ENCODE results near the gene HOXC4.

The HOXC4 gene

DNA sequence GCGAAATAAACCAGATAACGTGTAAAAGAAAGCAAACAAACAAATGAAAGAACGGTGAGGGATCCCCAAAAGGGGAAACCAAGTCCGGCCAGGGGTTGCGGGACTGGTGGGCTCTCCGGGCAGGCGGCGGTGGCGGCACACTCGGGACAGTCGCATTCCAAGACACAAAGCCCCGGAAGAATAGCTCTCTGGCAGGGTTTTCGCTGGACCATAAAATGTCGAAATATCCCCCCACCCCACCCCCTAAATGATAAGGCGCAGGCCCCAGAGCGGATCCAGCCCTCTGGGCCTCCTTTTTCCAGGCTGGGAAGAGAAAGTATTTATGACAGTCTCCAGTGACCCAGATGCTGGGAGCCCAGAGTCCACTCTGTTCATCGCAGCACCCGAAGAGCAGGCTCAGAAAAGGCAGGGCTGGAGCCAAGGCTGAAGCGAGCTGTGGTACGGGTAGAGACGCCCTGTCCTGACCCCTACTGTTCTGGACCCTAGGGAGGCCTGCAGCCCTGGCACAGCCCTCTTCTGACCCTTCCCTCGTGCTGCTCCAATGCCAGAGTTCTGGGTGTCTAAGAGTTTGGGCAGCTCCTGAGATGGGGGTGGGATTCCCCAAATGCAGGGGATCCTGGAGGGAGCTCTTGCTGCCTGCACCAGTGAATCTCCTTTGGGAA is 46.9 kb upstream of the HOXC4 start:
- no peak for DNase-seq (ENCODE audit: low spot score)
- TF ChIP-seq, protein P1, sequence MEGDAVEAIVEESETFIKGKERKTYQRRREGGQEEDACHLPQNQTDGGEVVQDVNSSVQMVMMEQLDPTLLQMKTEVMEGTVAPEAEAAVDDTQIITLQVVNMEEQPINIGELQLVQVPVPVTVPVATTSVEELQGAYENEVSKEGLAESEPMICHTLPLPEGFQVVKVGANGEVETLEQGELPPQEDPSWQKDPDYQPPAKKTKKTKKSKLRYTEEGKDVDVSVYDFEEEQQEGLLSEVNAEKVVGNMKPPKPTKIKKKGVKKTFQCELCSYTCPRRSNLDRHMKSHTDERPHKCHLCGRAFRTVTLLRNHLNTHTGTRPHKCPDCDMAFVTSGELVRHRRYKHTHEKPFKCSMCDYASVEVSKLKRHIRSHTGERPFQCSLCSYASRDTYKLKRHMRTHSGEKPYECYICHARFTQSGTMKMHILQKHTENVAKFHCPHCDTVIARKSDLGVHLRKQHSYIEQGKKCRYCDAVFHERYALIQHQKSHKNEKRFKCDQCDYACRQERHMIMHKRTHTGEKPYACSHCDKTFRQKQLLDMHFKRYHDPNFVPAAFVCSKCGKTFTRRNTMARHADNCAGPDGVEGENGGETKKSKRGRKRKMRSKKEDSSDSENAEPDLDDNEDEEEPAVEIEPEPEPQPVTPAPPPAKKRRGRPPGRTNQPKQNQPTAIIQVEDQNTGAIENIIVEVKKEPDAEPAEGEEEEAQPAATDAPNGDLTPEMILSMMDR (IDR thresholded peaks at IDR 0.05; ENCODE audit: extremely low read depth, insufficient read depth, missing control alignments) = no peak

DNA sequence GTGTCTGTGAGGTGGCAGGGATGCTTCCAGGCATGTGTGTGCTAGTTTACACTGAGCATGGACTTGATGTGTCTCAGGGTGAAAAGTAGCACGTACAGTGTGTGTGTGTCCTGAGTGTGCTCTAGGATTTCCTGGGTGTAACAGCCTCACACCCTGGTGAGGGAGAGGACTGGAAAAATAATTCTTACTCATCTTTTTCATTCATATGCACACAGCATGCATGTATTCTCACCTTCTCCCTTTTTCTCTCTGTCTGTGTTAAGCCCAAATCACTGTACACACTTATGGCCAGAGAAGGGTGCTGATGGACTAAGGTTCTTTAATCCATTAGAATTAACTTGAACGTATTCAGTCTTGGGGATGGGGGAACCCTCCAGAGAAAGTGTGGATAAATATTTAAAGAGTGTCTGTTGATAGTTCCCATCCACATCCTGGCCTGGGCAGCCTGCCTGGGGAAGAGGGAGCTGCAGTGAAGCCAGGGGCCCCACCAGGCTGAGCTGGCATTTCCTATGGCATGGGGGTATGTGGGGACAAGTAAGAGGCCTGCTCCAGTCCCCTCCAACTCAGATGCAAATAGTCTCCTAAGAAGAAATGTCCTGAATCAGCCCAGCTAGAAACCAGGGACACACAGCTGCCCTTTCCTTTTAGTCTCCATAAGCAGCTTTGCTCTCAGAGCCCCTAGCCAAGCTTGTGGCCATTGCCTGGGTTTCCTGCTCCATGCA is 45.9 kb upstream of the HOXC4 start:
- TF ChIP-seq, protein P1 (IDR thresholded peaks at IDR 0.05; ENCODE audit: extremely low read depth, insufficient read depth, missing control alignments) = no peak
- in situ Hi-C loops (cut with MboI; ENCODE audit: low pct_unique_long_range_greater_than_20kb, low sequenced_read_pairs, unreplicated experiment) = loop anchor here (25.0 kb wide), 1 partner anchor 355 kb away; the partner anchor contains the start of gene GPR84
- no peak for DNase-seq (ENCODE audit: low spot score)

More for the DNA sequence above, 46.9 kb upstream of the HOXC4 start:
- in situ Hi-C loops (cut with MboI; ENCODE audit: low pct_unique_long_range_greater_than_20kb, low sequenced_read_pairs, unreplicated experiment) = loop anchor here (25.0 kb wide), 1 partner anchor 356 kb away; the partner anchor contains the start of gene GPR84

DNA sequence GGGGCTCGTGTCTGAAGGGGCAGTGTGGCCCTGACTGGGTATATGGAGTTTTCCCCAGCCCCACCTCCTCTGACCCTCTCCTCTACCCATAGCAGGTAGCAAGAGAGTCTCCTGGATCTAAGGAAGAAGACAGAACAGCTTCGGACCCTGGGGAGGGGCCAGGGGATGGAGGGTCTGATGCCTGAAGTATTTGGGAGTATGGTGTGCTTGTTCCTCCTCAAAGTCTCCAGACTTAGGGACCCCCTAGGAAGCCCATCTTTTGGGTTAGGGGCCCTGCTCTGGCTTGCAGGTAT is 45.4 kb upstream of the HOXC4 start:
- TF ChIP-seq, protein P1 (IDR thresholded peaks at IDR 0.05; ENCODE audit: extremely low read depth, insufficient read depth, missing control alignments) = no peak
- in situ Hi-C loops (cut with MboI; ENCODE audit: low pct_unique_long_range_greater_than_20kb, low sequenced_read_pairs, unreplicated experiment) = loop anchor here (25.0 kb wide), 1 partner anchor 354 kb away; the partner anchor contains the start of gene GPR84
- no peak for DNase-seq (ENCODE audit: low spot score)

DNA sequence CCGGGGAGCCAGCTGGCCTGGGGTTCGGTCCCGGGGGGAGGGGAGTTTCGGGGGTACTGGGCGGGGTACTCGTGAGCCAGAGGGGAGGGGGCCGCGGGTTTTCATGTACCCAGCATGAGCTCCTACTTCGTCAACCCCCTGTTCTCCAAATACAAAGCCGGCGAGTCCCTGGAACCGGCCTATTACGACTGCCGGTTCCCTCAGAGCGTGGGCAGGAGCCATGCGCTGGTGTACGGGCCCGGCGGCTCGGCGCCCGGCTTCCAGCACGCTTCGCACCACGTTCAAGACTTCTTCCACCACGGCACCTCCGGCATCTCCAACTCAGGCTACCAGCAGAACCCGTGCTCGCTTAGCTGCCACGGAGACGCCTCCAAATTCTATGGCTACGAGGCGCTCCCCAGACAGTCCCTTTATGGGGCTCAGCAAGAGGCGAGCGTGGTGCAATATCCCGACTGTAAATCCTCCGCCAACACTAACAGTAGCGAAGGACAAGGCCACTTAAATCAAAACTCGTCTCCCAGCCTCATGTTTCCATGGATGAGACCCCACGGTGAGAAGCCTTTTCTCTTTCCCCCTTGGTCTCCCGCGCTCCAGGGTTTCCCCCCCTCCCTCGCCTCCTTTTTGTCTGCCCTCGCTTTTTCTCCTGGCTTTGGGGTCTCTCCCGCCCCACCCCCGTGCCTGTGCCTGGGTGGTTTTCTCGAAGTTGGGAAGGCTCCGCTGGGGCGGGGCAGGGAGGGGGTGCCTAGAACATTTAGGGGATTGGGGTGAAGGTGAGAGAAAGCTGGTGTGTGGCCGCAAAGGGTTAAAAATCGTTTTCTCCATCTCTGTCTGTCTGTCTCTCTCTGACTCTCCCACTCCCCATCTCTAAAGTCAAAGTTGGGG is 44.2 kb upstream of the HOXC4 start:
- DNase-seq (ENCODE audit: low spot score) = no peak
- in situ Hi-C loops (cut with MboI; ENCODE audit: low pct_unique_long_range_greater_than_20kb, low sequenced_read_pairs, unreplicated experiment) = loop anchor here (25.0 kb wide), 1 partner anchor 353 kb away; the partner anchor contains the start of gene GPR84
- TF ChIP-seq, protein P1 (IDR thresholded peaks at IDR 0.05; ENCODE audit: extremely low read depth, insufficient read depth, missing control alignments) = no peak

DNA sequence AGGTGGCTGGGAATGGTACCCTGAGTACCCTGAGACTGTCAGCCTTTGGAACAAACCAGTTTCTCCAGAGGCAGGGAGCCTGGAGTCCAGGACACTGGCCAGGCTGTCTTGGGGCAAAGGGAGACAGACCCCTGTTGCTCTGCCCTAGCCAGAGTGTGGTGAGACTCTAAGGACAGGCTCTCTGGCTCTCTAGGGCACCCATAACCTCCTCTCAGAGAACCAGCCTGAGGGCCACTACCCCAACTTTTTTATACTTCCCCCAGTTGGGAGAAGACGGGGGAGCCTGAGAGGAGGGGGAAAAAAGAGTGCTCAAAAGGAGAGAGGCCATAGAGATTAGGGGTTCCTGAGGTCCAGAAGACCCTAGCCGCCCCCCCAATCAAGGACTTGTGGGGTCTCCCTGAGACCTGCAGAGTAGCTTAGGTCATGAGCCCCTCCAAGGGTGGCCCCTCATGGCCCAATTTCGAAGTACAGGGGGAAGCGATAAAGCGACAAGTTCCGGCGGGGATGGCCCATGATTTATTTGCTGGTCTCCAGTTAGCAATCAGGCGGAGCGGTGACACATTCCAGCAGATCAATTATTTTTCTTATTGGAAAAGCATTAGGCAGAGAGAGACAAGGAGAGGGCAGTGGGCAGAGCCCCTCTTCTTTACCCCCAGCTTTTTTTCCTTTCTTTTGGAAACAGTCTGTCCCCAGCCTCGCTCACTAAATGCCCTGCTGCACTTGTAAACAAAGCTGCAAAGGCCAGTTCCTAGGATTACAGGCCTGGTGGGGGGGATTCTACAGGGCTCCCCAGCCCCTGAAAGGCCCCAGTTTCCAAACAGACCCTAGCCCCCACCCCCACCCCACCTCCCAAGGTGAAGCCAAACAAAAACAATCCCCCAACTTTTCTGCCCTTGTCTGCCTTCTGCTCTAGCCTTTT is 43.3 kb upstream of the HOXC4 start:
- DNase-seq (ENCODE audit: low spot score) = no peak
- in situ Hi-C loops (cut with MboI; ENCODE audit: low pct_unique_long_range_greater_than_20kb, low sequenced_read_pairs, unreplicated experiment) = loop anchor here (25.0 kb wide), 1 partner anchor 352 kb away; the partner anchor contains the start of gene GPR84
- TF ChIP-seq, protein P1 (IDR thresholded peaks at IDR 0.05; ENCODE audit: extremely low read depth, insufficient read depth, missing control alignments) = no peak

Data from GM13977 (cell line).